ENCODE measurements around the gene PTPN9.
"Not testable (repeated sequence)": the region's sequence is repeated elsewhere in the genome, so short reads cannot be mapped to it uniquely, and the experiment has no call there.

Gene PTPN9

GRCh38 chr15:75508840-75509532 is 70.1 kb downstream of the PTPN9 start:
- DNase-seq (ENCODE audit: insufficient read length) = no peak

DNA sequence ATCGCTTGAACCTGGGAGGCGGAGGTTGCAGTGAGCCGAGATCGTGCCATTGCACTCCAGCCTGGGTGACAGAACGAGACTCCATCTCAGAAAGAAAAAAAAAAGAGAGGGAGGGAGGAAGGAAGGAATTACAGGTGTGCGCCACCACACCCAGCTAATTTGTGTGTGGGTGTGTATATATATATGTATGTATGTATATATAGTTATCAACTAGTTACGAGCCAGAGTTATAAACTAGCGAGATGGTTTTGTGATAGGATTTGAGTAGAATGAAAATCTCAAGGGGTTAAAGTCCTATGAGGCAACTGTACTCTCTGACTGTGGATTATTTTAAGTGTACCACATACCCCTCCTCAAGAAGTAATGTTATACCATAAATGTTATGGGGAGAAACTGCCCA is 76.8 kb downstream of the PTPN9 start:
- FAIRE-seq = no peak
- TF ChIP-seq TAF1 (IDR thresholded peaks at IDR 0.05; ENCODE audit: borderline replicate concordance, low read depth, low read length) (no peak), POLR2A (IDR thresholded peaks at IDR 0.05; ENCODE audit: low read depth, low read length) (no peak), POLR2AphosphoS5 (IDR thresholded peaks at IDR 0.05; ENCODE audit: low read depth, low read length) (no peak)

More at GRCh38 chr15:75508840-75509532, 70.1 kb downstream of the PTPN9 start:
- TF ChIP-seq POLR2AphosphoS5 (IDR thresholded peaks at IDR 0.05; ENCODE audit: low read depth, low read length) (no peak), TAF1 (IDR thresholded peaks at IDR 0.05; ENCODE audit: borderline replicate concordance, low read depth, low read length) (no peak), POLR2A (IDR thresholded peaks at IDR 0.05; ENCODE audit: low read depth, low read length) (no peak)
- FAIRE-seq = no peak

DNA sequence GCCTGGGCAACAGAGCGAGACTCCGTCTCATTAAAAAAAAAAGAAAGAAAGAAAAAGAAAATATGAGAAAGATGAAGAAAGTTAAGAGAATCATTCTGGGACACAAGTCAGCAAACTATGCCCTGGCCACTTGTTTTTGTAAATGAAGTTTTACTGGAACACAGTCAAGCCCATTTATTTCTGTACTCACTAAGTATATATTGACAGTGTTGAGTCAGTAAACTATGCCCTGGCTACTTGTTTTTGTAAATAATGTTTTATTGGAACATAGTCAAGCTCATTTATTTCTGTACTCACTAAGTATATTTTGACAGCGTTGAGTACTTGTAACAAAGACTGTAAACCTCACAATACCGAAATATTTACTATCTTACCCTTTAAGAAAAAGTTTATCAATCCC is 85.4 kb downstream of the PTPN9 start:
- no peak for FAIRE-seq
- TF ChIP-seq TAF1 (IDR thresholded peaks at IDR 0.05; ENCODE audit: borderline replicate concordance, low read depth, low read length) (no peak), POLR2AphosphoS5 (IDR thresholded peaks at IDR 0.05; ENCODE audit: low read depth, low read length) (no peak), POLR2A (IDR thresholded peaks at IDR 0.05; ENCODE audit: low read depth, low read length) (no peak)
- DNase-seq (ENCODE audit: insufficient read length) = no peak

More for the DNA sequence above, 76.8 kb downstream of the PTPN9 start:
- DNase-seq (ENCODE audit: insufficient read length) = no peak

DNA sequence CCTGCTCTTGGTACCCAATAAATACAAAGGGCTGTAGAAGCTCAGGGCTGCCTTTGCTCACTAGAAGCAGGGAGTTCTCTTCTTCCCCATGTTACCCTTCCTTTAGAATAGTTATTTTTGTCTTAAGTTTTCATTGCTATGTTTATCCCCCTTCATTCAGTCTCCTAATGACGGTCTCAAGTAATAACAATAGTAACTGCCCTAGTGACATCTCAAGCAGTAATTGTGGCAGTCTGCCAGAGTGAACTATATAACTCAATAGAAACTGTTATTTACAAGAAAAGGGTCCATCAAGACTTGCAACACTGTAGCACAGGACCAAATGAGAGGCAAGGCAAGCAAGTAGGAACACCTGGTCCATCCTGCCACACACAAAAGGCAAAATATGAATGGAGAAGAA is 95.2 kb downstream of the PTPN9 start:
- no peak for FAIRE-seq
- TF ChIP-seq POLR2A (IDR thresholded peaks at IDR 0.05; ENCODE audit: low read depth, low read length) = no peak
- no peak for TF ChIP-seq POLR2AphosphoS5 (IDR thresholded peaks at IDR 0.05; ENCODE audit: low read depth, low read length)
- no peak for TF ChIP-seq TAF1 (IDR thresholded peaks at IDR 0.05; ENCODE audit: borderline replicate concordance, low read depth, low read length)
- DNase-seq (ENCODE audit: insufficient read length) = no peak

DNA sequence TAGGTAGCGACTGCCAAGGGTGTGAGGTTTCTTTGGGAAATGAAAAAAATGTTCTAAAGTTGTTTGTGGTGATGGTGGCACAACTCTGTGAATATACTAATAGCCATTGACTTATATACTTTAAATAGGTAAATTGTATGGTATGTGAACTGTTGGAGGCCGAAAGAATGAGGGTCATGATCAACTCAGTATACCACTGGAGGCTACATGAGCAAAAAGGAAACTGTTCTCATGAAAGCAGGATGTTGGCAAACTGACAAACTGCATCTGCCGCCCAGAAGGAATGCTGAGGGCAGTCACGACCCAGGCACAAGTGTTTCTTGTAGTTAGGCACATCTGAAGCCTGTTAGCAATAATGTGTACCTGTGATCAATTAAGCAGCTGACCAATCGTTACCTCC is 95.6 kb downstream of the PTPN9 start:
- not testable (repeated sequence) for DNase-seq (ENCODE audit: insufficient read length); FAIRE-seq

GRCh38 chr15:75483106-75483505 is 96.0 kb downstream of the PTPN9 start:
- DNase-seq (ENCODE audit: insufficient read length) (no peak), FAIRE-seq (no peak)

DNA sequence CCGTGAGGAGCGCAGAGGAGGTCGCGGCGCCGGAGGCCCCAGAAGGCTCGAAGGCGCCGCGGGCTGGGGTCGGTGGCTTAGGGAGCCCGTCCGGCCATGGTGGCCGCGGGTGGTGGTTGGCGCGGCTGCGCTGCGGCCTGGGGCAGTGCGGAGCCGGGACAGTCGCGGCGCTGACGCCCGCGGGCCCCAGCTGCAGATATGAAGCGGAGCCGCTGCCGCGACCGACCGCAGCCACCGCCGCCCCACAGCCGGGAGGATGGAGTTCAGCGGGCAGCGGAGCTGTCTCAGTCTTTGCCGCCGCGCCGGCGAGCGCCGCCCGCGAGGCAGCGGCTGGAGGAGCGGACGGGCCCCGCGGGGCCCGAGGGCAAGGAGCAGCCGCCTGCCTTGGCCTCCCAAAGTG is 98.7 kb downstream of the PTPN9 start:
- DNase-seq (ENCODE audit: insufficient read length); FAIRE-seq: not testable (repeated sequence)

More at GRCh38 chr15:75483106-75483505, 96.0 kb downstream of the PTPN9 start:
- TF ChIP-seq TAF1 (IDR thresholded peaks at IDR 0.05; ENCODE audit: borderline replicate concordance, low read depth, low read length) (no peak), POLR2A (IDR thresholded peaks at IDR 0.05; ENCODE audit: low read depth, low read length) (no peak), POLR2AphosphoS5 (IDR thresholded peaks at IDR 0.05; ENCODE audit: low read depth, low read length) (no peak)

GRCh38 chr15:75479670-75480069 is 99.4 kb downstream of the PTPN9 start:
- FAIRE-seq (no peak), DNase-seq (ENCODE audit: insufficient read length) (no peak)
- no peak for TF ChIP-seq POLR2AphosphoS5 (IDR thresholded peaks at IDR 0.05; ENCODE audit: low read depth, low read length)
- TF ChIP-seq TAF1 (IDR thresholded peaks at IDR 0.05; ENCODE audit: borderline replicate concordance, low read depth, low read length) = no peak
- TF ChIP-seq POLR2A (IDR thresholded peaks at IDR 0.05; ENCODE audit: low read depth, low read length) = no peak

GRCh38 chr15:75477094-75477493 is 102.0 kb downstream of the PTPN9 start:
- not testable (repeated sequence) for FAIRE-seq; DNase-seq (ENCODE audit: insufficient read length)

DNA sequence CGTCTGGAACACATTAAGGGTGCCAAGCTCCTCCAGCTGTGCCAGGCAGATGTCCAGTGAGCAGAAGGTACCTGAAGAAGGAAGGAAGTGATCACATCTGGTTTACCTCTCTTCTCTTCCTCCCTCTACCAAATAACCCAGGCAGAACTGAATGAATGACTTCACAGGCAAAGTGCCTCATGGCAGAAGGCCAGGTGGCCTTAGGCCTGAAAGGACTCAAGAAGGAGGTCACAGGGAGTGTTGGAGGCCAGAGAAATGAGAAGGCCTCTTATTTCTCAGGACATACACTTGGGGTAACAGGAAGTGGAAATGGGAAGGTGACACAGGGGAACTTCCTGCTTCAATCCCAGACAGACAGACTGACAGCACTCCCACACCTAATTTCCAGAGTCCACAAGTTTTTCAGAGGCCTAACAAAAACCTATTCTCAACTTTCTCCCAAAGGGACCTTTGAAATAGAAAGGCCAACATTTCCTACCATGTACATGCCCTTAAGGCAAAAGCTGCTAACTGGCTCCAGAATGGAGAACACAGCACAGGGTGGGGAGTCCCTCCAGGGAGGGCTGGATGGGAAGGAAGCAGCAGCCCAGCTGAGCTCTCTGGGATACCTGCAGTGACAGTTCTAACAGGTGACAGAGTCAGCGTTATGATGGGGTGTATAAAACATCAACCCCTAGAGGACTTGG is 110.1 kb downstream of the PTPN9 start:
- FAIRE-seq (no peak), DNase-seq (ENCODE audit: insufficient read length) (no peak)
- TF ChIP-seq POLR2AphosphoS5 (IDR thresholded peaks at IDR 0.05; ENCODE audit: low read depth, low read length) (no peak), POLR2A (IDR thresholded peaks at IDR 0.05; ENCODE audit: low read depth, low read length) (no peak), TAF1 (IDR thresholded peaks at IDR 0.05; ENCODE audit: borderline replicate concordance, low read depth, low read length) (no peak)

- FAIRE-seq = no peak
- no peak for TF ChIP-seq POLR2A (IDR thresholded peaks at IDR 0.05; ENCODE audit: low read depth, low read length)
- no peak for TF ChIP-seq POLR2AphosphoS5 (IDR thresholded peaks at IDR 0.05; ENCODE audit: low read depth, low read length)
- no peak for TF ChIP-seq TAF1 (IDR thresholded peaks at IDR 0.05; ENCODE audit: borderline replicate concordance, low read depth, low read length)
- DNase-seq (ENCODE audit: insufficient read length) = no peak
These were observed 118.5 kb downstream of the PTPN9 start for GRCh38 chr15:75460646-75461045.

- FAIRE-seq (no peak), DNase-seq (ENCODE audit: insufficient read length) (no peak)
- TF ChIP-seq POLR2AphosphoS5 (IDR thresholded peaks at IDR 0.05; ENCODE audit: low read depth, low read length) = no peak
- TF ChIP-seq POLR2A (IDR thresholded peaks at IDR 0.05; ENCODE audit: low read depth, low read length) = no peak
- no peak for TF ChIP-seq TAF1 (IDR thresholded peaks at IDR 0.05; ENCODE audit: borderline replicate concordance, low read depth, low read length)
These were observed 119.5 kb downstream of the PTPN9 start for GRCh38 chr15:75459581-75459980.
